Muscle of leg (tissue), 11 donors: ENCODE measurements around the gene THSD4. TPM values are rescaled to one million over a fixed set of nuclear protein-coding genes. Genes with fewer than 3 reads are reported as not detected.

Experiments used
- DNase-seq: peaks from one replicate; pipeline ENCODE4 v3.0.0; 2013
- H3K27ac ChIP-seq: one replicate; pipeline ENCODE4 v1.5.1; 2013; ENCODE audit warnings: mild to moderate bottlenecking, low read length, control low read depth
- H3K27me3 ChIP-seq: one replicate; pipeline ENCODE4 v1.6.1; 2013; ENCODE audit warnings: low read length; ENCODE audit not compliant: control insufficient read depth, insufficient read depth
- H3K36me3 ChIP-seq: one replicate; pipeline ENCODE4 v1.6.1; 2013; ENCODE audit warnings: low read length; ENCODE audit not compliant: control insufficient read depth, insufficient read depth
- H3K4me1 ChIP-seq: one replicate; pipeline ENCODE4 v1.6.1; 2013; ENCODE audit warnings: low read length; ENCODE audit not compliant: control insufficient read depth, insufficient read depth
- H3K4me3 ChIP-seq: one replicate; pipeline ENCODE4 v1.5.1; 2013; ENCODE audit warnings: low read length, control low read depth
- H3K9me3 ChIP-seq: replicated peaks from 2 replicates; pipeline ENCODE4 v1.6.1; 2013; ENCODE audit warnings: low read depth, low read length; ENCODE audit not compliant: control insufficient read depth
- WGBS: methylation state at CpG from one replicate; pipeline ENCODE4 v1.1.5; 2013; ENCODE audit warnings: missing lambda C conversion rate; ENCODE audit not compliant: insufficient coverage; 5-methylcytosine and 5-hydroxymethylcytosine counted together
- polyA plus RNA-seq, 8 donors: library from polyadenylated mRNA; unstranded; fragments of 120-200 nt; gene quantifications; one replicate each; pipeline versions ENCODE4 v1.2.1 to v1.2.3, GENCODE V29; 2013; ENCODE audit warnings: inconsistent platforms in 1 of 8, low replicate concordance in 1 of 8; ENCODE audit not compliant: insufficient read length in 8 of 8, insufficient read depth in 1 of 8
- total RNA-seq: library from RNA; stranded (reverse); fragments of 120-200 nt; gene quantifications from one replicate; pipeline ENCODE4 v1.2.4, GENCODE V29; 2013

The THSD4 gene
- total and polyA plus RNA-seq, 9 donors: 17.6 to 33.8 (median 25.5) TPM

DNA sequence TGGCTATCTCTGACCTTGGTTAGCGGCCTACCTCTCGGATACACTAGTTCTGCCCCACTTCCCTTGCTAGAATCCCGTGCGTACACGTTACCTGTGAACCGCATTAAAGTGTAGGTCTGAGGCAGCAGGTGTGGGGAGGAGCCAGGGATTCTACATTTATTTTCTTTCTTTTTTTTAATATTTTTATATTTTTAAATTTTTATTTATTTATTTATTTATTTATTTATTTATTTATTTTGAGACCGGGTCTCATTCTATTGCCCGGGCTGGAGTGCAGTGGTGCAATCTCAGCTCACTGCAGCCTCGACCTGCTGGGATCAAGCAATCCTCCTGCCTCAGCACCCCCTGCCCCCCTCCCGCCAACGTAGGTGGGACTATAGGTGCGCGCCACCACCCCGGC is 634.2 kb downstream of the THSD4 start:
- Histone ChIP-seq H3K9me3 (no peaks in the 10 kb centered on the region), H3K27me3 (no peaks in the 10 kb centered on the region), H3K36me3 (peaks cover 18% of the 10 kb centered on the region), H3K4me3 (no peak overlapping the region), H3K27ac (no peak overlapping the region), H3K4me1 (peaks cover 10% of the 10 kb centered on the region)
- WGBS: 80% methylated on average over 1 of the region's 14 CpGs
- no peak for DNase-seq

DNA sequence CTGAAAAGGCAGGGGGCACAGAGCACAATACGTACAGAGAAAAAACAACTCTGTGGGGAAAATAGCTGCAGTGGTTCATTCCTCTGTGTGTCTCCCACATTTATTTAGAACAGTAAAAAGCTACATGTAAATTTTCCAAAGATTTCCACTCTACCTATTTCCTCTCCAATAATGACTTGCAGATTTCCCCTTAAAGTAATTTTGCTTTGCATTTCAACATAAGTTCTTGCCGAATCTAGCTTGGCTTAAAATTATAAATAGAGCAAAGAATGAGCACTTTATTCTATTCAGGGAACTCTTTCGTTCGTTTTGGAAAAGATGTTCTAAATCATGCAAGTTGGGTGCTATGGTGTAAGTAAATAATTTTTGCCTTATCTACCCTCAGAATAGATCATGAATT is 636.9 kb downstream of the THSD4 start:
- WGBS: no CpG with 5 or more reads among the region's 4 CpGs
- Histone ChIP-seq H3K4me1 (peaks cover 10% of the 10 kb centered on the region), H3K27me3 (no peaks in the 10 kb centered on the region), H3K4me3 (no peak overlapping the region), H3K36me3 (peaks cover 16% of the 10 kb centered on the region), H3K27ac (peak overlapping the region; percentile 82), H3K9me3 (no peaks in the 10 kb centered on the region)
- peak; percentile 85 for DNase-seq

DNA sequence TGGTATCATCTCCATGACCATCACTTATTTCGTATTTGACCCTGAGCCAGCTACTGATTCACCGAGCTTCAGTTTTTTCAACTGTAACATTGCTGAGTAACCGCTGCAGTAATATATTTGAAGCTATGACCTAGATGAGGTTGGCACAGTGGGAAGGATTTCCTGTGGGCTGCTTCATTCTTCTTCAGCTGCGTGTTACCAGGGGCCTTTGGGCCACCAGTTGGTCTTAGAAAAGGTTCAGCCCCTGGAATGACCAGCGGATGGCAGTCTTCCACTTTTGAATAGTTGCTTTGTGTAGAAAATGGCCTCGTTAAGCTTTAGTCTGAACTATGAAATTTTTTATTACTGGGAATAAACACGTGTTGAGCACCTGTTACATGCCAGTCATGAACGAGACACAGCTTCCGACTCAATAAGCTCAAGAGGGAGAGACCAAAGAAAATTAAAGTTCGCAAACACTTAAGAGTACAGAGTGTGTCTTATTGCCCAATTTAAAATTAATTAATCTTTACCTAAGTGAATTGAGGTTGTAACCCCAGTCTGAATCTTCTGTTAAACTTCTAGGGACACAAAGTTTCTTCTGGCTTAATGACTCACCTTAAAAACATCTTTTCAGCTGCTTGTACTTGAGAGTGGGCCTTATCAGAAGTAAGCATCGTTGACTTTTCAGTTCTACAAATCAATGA is 637.5 kb downstream of the THSD4 start:
- Histone ChIP-seq H3K36me3 (peaks cover 14% of the 10 kb centered on the region), H3K9me3 (no peaks in the 10 kb centered on the region), H3K4me3 (no peak overlapping the region), H3K4me1 (peaks cover 10% of the 10 kb centered on the region), H3K27me3 (no peaks in the 10 kb centered on the region), H3K27ac (peak overlapping the region; percentile 82)
- peak; percentile 92 for DNase-seq
- 10% methylated on average over 4 of the region's 11 CpGs for WGBS

DNA sequence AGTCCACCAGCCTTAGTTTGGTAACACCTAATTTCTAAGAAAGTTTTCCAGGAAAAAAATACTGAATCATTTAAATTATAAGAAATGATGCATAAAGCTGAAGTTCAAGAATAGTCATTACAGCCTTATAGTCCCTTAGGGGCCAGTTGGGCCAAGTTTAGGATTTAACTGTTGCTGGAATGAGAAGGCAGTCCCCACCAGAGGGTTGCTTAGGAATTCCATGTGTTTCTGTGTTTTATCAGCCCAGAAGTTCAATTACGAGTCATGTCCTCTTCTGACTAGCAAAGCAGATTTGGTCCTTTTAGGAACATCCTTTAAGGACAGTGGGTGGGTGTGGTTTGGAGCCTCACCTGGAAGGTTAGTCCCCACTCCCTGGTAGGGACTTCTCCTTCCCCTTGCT is 638.1 kb downstream of the THSD4 start:
- Histone ChIP-seq H3K27me3 (no peaks in the 10 kb centered on the region), H3K4me1 (peaks cover 12% of the 10 kb centered on the region), H3K9me3 (no peaks in the 10 kb centered on the region), H3K36me3 (peaks cover 11% of the 10 kb centered on the region), H3K27ac (peak overlapping the region; percentile 82), H3K4me3 (no peak overlapping the region)
- 44% methylated on average over 1 of the region's 1 CpG for WGBS
- peak; percentile 75 for DNase-seq

DNA sequence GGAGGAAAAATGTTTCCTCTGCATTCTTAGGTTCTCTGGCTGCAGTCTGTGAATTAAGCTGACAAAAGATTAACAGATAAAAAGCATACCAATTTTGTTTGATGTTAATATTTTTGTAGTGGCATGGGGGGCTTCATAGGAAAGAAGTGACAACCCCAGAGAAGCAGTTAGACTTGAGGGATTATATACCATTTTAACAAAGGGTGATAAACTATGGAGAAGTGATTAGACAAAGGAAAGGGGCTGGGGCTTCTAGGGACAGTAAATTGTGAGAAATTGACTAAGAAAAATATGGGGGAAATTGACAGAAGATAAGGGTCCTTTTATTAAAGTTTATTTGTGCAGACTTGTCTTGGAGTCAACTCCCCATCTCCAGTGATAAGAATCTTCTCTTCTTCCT is 639.4 kb downstream of the THSD4 start:
- H3K27me3 ChIP-seq: no peaks in the 10 kb centered on the region
- H3K9me3 ChIP-seq: no peaks in the 10 kb centered on the region
- H3K4me1 ChIP-seq: peaks cover 12% of the 10 kb centered on the region
- no peak overlapping the region for H3K27ac ChIP-seq
- peaks cover 4% of the 10 kb centered on the region for H3K36me3 ChIP-seq
- no peak overlapping the region for H3K4me3 ChIP-seq
- DNase-seq: no peak

DNA sequence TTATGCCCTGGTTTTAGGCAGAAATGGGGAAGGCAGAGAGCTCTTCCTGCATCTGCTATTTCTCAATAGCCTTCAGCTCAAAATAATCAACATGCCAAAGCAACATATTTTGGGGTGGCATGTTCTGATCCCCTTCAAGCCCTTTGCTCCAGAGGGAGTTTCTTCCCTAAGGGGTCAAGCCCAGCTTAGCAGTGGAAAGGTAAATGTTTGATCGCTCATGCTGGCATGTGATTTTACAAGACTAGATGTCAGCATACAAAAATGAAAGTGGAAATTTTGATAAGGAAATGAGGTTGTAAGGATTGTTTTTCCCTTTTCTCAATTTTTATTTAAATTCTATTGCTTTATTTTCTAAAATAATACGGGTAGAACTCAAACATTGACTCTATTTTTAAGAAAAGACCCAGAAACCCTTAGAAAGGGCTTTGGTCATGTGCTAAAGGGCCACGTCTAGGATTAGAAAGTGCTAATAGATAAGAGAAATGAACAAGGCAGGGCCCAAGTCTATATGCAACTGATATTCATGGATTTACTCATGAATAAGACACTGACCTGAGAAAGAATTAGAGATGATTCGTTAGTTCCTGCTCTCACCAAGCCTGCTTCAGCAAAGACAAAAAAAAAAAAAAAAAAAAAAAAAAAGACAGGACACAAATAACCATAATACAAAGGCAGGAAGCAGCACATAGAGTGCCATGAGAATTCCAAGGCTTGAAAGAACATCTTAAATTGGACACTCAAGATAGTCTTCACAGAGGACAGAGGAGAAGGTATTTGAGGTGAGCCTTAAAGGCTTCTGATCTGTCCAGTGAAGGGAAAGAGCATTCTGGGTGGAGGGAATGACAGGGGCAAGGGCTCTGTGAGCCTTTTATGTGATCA is 640.1 kb downstream of the THSD4 start:
- Histone ChIP-seq H3K9me3 (peaks cover 5% of the 10 kb centered on the region), H3K27ac (no peak overlapping the region), H3K4me3 (no peak overlapping the region), H3K4me1 (peaks cover 12% of the 10 kb centered on the region), H3K36me3 (peaks cover 1% of the 10 kb centered on the region), H3K27me3 (no peaks in the 10 kb centered on the region)
- no CpG with 5 or more reads among the region's 4 CpGs for WGBS
- DNase-seq: no peak

DNA sequence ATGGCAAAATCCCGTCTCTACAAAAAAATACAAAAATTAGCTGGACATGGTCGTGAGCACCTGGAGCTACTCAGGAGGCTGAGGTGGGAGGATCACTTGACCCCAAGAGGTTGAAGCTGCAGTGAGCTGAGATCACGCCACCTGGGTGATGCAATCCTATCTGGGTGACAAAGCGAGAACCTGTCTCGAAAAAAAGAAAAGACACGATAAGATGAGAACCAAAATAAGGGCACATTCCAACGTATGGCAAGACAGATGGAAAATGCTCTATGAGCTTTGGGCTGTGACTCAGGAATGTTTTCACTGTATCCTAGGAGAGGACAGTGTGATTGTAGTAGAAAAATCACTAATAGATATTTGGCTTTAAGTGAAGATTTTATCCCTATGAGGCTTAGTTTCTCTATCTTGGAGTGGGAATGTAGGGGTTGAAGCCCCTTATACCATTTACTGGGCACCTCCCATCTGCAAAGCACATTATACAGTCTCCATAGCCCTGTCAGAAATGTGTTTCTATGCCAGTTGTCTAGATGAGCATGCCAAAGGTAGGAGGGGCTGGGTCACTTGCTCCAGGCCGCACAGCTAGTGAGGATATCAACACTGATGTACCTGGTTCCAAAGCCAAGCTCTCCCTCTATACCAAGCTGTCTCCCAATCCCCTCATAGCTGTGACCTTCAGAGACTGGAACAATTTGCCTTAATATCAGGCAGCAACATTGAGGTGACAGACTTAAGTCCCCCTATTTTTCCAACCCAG is 641.5 kb downstream of the THSD4 start:
- Histone ChIP-seq H3K4me1 (peaks cover 12% of the 10 kb centered on the region), H3K27me3 (no peaks in the 10 kb centered on the region), H3K36me3 (no peaks in the 10 kb centered on the region), H3K27ac (no peak overlapping the region), H3K4me3 (no peak overlapping the region), H3K9me3 (peaks cover 8% of the 10 kb centered on the region)
- DNase-seq: peak; percentile 69
- 79% methylated on average over 6 of the region's 8 CpGs for WGBS

DNA sequence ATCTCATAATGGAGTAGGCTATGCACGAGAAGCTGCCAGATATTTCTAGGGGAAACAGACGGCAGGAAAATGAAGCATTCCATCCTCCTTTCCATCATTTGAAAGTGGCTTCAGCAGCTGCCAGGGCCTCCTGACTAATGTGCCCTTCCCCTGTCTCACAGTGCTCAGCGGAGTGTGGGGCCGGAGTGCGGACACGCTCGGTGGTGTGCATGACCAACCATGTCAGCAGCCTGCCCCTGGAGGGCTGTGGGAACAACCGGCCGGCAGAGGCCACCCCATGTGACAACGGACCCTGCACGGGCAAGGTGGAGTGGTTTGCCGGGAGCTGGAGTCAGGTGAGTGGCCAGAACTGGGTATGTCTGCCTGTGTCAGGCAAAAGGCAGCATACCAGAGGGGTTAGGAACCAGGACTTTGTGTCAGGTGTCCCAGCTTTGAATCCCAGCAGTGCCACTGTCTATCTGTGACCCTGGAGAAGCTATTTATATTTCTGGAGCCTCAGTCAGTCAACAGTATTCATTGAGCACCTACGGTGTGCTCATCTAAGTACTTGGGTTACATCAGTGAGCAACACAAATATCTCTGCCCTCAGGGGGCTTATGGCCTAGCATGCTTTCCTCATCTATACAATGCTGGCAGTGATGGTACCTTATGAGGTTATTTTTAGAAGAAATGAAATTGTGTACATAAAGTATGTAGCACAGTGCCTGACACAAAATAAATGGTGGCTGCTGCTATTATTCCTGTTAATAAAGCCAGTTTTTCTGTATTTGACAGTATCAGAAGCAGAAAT is 642.7 kb downstream of the THSD4 start:
- Histone ChIP-seq H3K4me3 (no peak overlapping the region), H3K9me3 (peaks cover 8% of the 10 kb centered on the region), H3K27me3 (no peaks in the 10 kb centered on the region), H3K36me3 (no peaks in the 10 kb centered on the region), H3K27ac (peak overlapping the region; percentile 23), H3K4me1 (peaks cover 7% of the 10 kb centered on the region)
- 65% methylated on average over 13 of the region's 13 CpGs for WGBS
- DNase-seq: peak; percentile 25

DNA sequence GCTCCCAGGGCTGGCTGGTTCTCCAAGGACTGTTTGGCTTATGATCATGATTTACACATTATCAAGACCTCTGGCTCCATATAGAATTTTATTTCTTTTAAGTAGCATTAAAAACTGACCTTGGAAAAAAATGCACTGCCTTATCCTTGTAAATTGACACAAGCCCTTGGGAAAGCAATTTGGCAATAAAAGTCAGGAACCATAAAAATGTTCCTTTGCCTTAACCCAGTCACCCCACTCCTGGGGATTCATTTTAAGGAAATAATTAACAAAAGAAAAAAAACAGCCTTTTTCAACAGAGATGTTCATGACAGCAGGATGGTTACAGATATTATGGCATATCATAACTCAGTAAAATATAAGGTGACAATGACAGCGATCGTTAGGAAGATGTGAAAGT is 643.4 kb downstream of the THSD4 start:
- no peak overlapping the region for H3K4me3 ChIP-seq
- WGBS: no CpG with 5 or more reads among the region's 2 CpGs
- H3K27ac ChIP-seq: no peak overlapping the region
- H3K9me3 ChIP-seq: peaks cover 8% of the 10 kb centered on the region
- H3K27me3 ChIP-seq: no peaks in the 10 kb centered on the region
- H3K36me3 ChIP-seq: no peaks in the 10 kb centered on the region
- peaks cover 3% of the 10 kb centered on the region for H3K4me1 ChIP-seq
- peak; percentile 37 for DNase-seq
